ENCODE results near the gene MCF2L2.

The MCF2L2 gene

DNA sequence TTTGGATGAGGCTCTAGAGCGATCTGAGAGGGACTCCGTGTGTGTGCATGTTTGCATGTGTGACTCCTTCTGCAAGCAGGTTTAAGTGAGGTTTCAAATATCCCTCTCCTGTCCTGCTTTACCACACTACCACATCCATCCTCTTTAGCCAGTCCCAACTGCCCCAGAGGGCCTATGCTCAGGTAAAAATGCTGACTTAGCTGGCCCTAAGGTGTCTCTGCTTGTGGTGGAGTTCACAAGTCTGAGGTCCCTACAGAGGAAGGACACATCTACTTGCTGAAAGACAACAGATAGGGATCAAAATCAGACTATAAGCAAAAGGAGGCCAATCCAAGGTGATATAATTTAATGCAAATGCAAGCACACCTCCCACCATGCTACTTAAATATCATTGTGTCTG lies 88.2 kb downstream of the MCF2L2 start:
- TF ChIP-seq CTCF (IDR thresholded peaks at IDR 0.05): no peak
- Histone ChIP-seq H3K9me3 (ENCODE audit: control insufficient read depth, low read length) (no peaks in the 10 kb centered on the region), H3K79me2 (no peaks in the 10 kb centered on the region), H3K4me2 (ENCODE audit: low read length) (no peak overlapping the region), H3K27ac (no peak overlapping the region), H3K4me3 (ENCODE audit: low read depth, low read length) (no peak overlapping the region), H3K9ac (no peak overlapping the region), H3K36me3 (ENCODE audit: control insufficient read depth, insufficient read depth, low read length) (no peaks in the 10 kb centered on the region), H3K4me1 (no peaks in the 10 kb centered on the region), H2AFZ (no peak overlapping the region), H3K27me3 (ENCODE audit: control insufficient read depth, insufficient read depth, low read length) (no peaks in the 10 kb centered on the region)

DNA sequence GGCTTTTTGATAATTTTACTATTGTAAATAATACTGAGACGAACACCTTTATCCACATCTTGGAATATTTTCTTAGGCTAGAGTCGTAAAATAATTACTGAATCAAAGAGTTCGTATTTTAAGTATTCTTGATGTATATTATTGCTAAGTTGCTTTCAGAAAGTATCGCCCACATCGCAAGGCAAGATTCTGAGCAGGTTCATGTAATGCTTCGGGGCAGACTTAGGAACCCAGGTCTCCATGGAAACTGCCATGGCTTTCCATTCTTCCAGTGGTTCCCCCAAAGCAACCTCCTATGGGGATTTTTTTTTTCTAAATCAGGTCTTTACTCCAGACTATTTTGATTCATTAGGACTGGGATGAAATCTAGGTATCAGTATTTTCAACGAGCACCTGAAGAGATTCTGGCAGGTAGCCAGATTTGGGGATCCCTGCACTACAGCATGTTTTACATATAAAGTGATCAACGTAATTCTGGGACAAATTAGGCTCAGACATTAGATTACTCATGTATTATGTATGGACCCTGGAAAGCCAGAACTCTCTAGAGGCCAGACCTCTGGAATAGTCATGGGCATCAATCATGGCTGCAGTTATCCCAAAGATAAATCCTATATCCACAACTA lies 88.8 kb downstream of the MCF2L2 start:
- Histone ChIP-seq H3K36me3 (ENCODE audit: control insufficient read depth, insufficient read depth, low read length) (no peaks in the 10 kb centered on the region), H3K9ac (no peak overlapping the region), H3K4me3 (ENCODE audit: low read depth, low read length) (no peak overlapping the region), H3K27me3 (ENCODE audit: control insufficient read depth, insufficient read depth, low read length) (no peaks in the 10 kb centered on the region), H3K4me1 (no peaks in the 10 kb centered on the region), H3K4me2 (ENCODE audit: low read length) (no peak overlapping the region), H3K27ac (no peak overlapping the region), H2AFZ (no peak overlapping the region), H3K9me3 (ENCODE audit: control insufficient read depth, low read length) (no peaks in the 10 kb centered on the region), H3K79me2 (no peaks in the 10 kb centered on the region)
- no peak for TF ChIP-seq CTCF (IDR thresholded peaks at IDR 0.05)

GRCh38 chr3:183338520-183338919 lies 89.9 kb downstream of the MCF2L2 start:
- Histone ChIP-seq H3K4me1 (no peaks in the 10 kb centered on the region), H3K9me3 (ENCODE audit: control insufficient read depth, low read length) (no peaks in the 10 kb centered on the region), H3K27ac (no peak overlapping the region), H3K27me3 (ENCODE audit: control insufficient read depth, insufficient read depth, low read length) (no peaks in the 10 kb centered on the region), H3K9ac (no peak overlapping the region), H3K36me3 (ENCODE audit: control insufficient read depth, insufficient read depth, low read length) (no peaks in the 10 kb centered on the region), H3K4me2 (ENCODE audit: low read length) (no peak overlapping the region), H3K79me2 (no peaks in the 10 kb centered on the region), H3K4me3 (ENCODE audit: low read depth, low read length) (no peak overlapping the region), H2AFZ (no peak overlapping the region)
- TF ChIP-seq CTCF (IDR thresholded peaks at IDR 0.05): no peak

DNA sequence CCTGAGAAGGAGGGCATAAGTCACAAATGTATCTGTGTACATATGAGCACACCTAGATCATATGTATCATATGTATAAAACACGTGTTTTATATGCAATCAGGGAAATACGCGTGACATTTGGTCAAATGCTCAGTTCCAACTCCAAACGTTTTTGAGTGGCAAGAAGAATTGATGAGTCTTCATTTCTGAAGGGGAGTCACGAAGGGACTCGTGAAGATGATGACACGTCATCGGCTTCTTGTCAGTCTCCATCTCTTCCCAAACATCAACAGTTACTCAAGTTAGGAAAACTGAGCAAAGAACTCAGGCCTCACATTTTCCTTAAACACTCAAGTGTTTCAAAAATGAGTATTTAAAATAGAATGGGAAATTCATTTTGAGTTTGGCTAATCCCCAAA lies 95.9 kb downstream of the MCF2L2 start:
- no peak overlapping the region for H2AFZ ChIP-seq
- TF ChIP-seq CTCF (IDR thresholded peaks at IDR 0.05): no peak
- no peaks in the 10 kb centered on the region for H3K4me1 ChIP-seq

DNA sequence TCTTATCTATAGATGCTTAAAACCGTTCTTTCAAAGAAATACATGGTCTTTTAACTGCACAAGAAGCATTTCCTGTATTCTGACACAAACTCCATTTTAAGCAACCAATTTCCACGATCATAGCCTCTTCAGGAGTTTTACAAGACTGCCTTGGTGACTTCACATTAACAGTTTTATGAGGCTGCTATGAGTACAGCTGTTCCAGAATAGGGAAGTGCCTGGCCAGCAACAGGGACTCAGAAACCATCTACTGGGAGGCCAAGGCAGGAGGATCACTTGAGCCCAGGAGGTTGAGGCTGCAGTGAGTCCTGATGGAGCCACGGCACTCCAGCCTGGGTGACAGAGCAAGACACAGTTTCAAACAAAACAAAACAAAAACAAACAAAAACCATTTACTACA lies 96.9 kb downstream of the MCF2L2 start:
- no peak overlapping the region for H2AFZ ChIP-seq
- H3K27me3 ChIP-seq (ENCODE audit: control insufficient read depth, insufficient read depth, low read length): no peaks in the 10 kb centered on the region
- H3K79me2 ChIP-seq: no peaks in the 10 kb centered on the region
- TF ChIP-seq CTCF (IDR thresholded peaks at IDR 0.05): no peak
- H3K4me2 ChIP-seq (ENCODE audit: low read length): no peak overlapping the region
- no peaks in the 10 kb centered on the region for H3K9me3 ChIP-seq (ENCODE audit: control insufficient read depth, low read length)
- no peaks in the 10 kb centered on the region for H3K4me1 ChIP-seq
- no peak overlapping the region for H3K27ac ChIP-seq
- no peaks in the 10 kb centered on the region for H3K36me3 ChIP-seq (ENCODE audit: control insufficient read depth, insufficient read depth, low read length)
- H3K4me3 ChIP-seq (ENCODE audit: low read depth, low read length): no peak overlapping the region
- no peak overlapping the region for H3K9ac ChIP-seq

More for the DNA sequence above, 95.9 kb downstream of the MCF2L2 start:
- H3K9ac ChIP-seq: no peak overlapping the region
- H3K36me3 ChIP-seq (ENCODE audit: control insufficient read depth, insufficient read depth, low read length): no peaks in the 10 kb centered on the region
- no peaks in the 10 kb centered on the region for H3K27me3 ChIP-seq (ENCODE audit: control insufficient read depth, insufficient read depth, low read length)
- H3K4me3 ChIP-seq (ENCODE audit: low read depth, low read length): no peak overlapping the region
- no peaks in the 10 kb centered on the region for H3K9me3 ChIP-seq (ENCODE audit: control insufficient read depth, low read length)
- H3K27ac ChIP-seq: no peak overlapping the region
- H3K79me2 ChIP-seq: no peaks in the 10 kb centered on the region
- H3K4me2 ChIP-seq (ENCODE audit: low read length): no peak overlapping the region
